ENCODE data around the gene KLRF2. TPM values are rescaled to one million over a fixed set of nuclear protein-coding genes. Genes with fewer than 3 reads are reported as not detected.

The KLRF2 gene
- total RNA-seq, 1 donor from 2014 or later: not detected

- no peak for DNase-seq (ENCODE audit: extremely low spot score in 2 of 2)
- H3K36me3 ChIP-seq: no peaks in the 10 kb centered on the region
- H3K27me3 ChIP-seq: no peaks in the 10 kb centered on the region
- no peaks in the 10 kb centered on the region for H3K4me1 ChIP-seq
- TF ChIP-seq CTCF (IDR thresholded peaks at IDR 0.05) (no peak), POLR2AphosphoS5 (IDR thresholded peaks at IDR 0.05; ENCODE audit: insufficient read depth in 1 of 2, low read depth in 1 of 2) (no peak), POLR2A (IDR thresholded peaks at IDR 0.05) (no peak)
- no peaks in the 10 kb centered on the region for H3K9me3 ChIP-seq
- H3K4me3 ChIP-seq: no peak overlapping the region
- H3K27ac ChIP-seq: no peak overlapping the region
- intact Hi-C loops (cut with DNase I): no loop called here
These were observed 41.1 kb downstream of the KLRF2 start for GRCh38 chr12:9922429-9922828.

GRCh38 chr12:9925705-9926393, 44.6 kb downstream of the KLRF2 start:
- Histone ChIP-seq H3K4me1 (no peaks in the 10 kb centered on the region), H3K9me3 (no peaks in the 10 kb centered on the region), H3K36me3 (no peaks in the 10 kb centered on the region), H3K27me3 (no peaks in the 10 kb centered on the region), H3K27ac (no peak overlapping the region), H3K4me3 (no peak overlapping the region)
- intact Hi-C loops (cut with DNase I): loop anchor here (5.0 kb wide), 1 partner anchor 109 kb away; no protein-coding TSS in a partner anchor
- TF ChIP-seq CTCF (IDR thresholded peaks at IDR 0.05): peak; percentile 18 to 62 (median 53)
- no peak for TF ChIP-seq POLR2A (IDR thresholded peaks at IDR 0.05)
- TF ChIP-seq POLR2AphosphoS5 (IDR thresholded peaks at IDR 0.05; ENCODE audit: insufficient read depth in 1 of 2, low read depth in 1 of 2): no peak
- DNase-seq (ENCODE audit: extremely low spot score in 2 of 2): no peak

- Histone ChIP-seq H3K4me3 (no peak overlapping the region), H3K27me3 (no peaks in the 10 kb centered on the region), H3K27ac (no peak overlapping the region), H3K36me3 (no peaks in the 10 kb centered on the region), H3K4me1 (no peaks in the 10 kb centered on the region), H3K9me3 (no peaks in the 10 kb centered on the region)
- DNase-seq (ENCODE audit: extremely low spot score in 2 of 2): no peak
- intact Hi-C loops (cut with DNase I): loop anchor here (5.0 kb wide), 1 partner anchor 110 kb away; no protein-coding TSS in a partner anchor
- TF ChIP-seq POLR2A (IDR thresholded peaks at IDR 0.05) (no peak), POLR2AphosphoS5 (IDR thresholded peaks at IDR 0.05; ENCODE audit: insufficient read depth in 1 of 2, low read depth in 1 of 2) (no peak), CTCF (IDR thresholded peaks at IDR 0.05) (no peak)
These were observed 45.6 kb downstream of the KLRF2 start for GRCh38 chr12:9926876-9927275.

- DNase-seq (ENCODE audit: extremely low spot score in 2 of 2): no peak
- Histone ChIP-seq H3K27me3 (no peaks in the 10 kb centered on the region), H3K4me1 (no peaks in the 10 kb centered on the region), H3K9me3 (no peaks in the 10 kb centered on the region), H3K27ac (no peak overlapping the region), H3K4me3 (no peak overlapping the region), H3K36me3 (no peaks in the 10 kb centered on the region)
- intact Hi-C loops (cut with DNase I): loop anchor here (5.0 kb wide), 1 partner anchor 111 kb away; no protein-coding TSS in a partner anchor
- no peak for TF ChIP-seq CTCF (IDR thresholded peaks at IDR 0.05)
- no peak for TF ChIP-seq POLR2AphosphoS5 (IDR thresholded peaks at IDR 0.05; ENCODE audit: insufficient read depth in 1 of 2, low read depth in 1 of 2)
- no peak for TF ChIP-seq POLR2A (IDR thresholded peaks at IDR 0.05)
These were observed 47.3 kb downstream of the KLRF2 start for GRCh38 chr12:9928607-9929006.

- Histone ChIP-seq H3K4me1 (no peaks in the 10 kb centered on the region), H3K9me3 (no peaks in the 10 kb centered on the region), H3K27ac (no peak overlapping the region), H3K36me3 (no peaks in the 10 kb centered on the region), H3K27me3 (no peaks in the 10 kb centered on the region), H3K4me3 (no peak overlapping the region)
- no peak for DNase-seq (ENCODE audit: extremely low spot score in 2 of 2)
- intact Hi-C loops (cut with DNase I): no loop called here
- TF ChIP-seq POLR2A (IDR thresholded peaks at IDR 0.05): no peak
- no peak for TF ChIP-seq CTCF (IDR thresholded peaks at IDR 0.05)
- no peak for TF ChIP-seq POLR2AphosphoS5 (IDR thresholded peaks at IDR 0.05; ENCODE audit: insufficient read depth in 1 of 2, low read depth in 1 of 2)
These were observed 50.0 kb downstream of the KLRF2 start for GRCh38 chr12:9931245-9931644.

All from vagina (tissue), 2 donors.